NCI-H446 (cell line): ENCODE measurements around the gene ZFP91.

Experiments
- DNase-seq, 2 experiments: peaks; one replicate each; lab custom pipeline; 2025; lab: John Stamatoyannopoulos, UW

The ZFP91 gene

GRCh38 chr11:58586998-58587397 is 8.1 kb downstream of the ZFP91 start:
- DNase-seq, result no peak

DNA sequence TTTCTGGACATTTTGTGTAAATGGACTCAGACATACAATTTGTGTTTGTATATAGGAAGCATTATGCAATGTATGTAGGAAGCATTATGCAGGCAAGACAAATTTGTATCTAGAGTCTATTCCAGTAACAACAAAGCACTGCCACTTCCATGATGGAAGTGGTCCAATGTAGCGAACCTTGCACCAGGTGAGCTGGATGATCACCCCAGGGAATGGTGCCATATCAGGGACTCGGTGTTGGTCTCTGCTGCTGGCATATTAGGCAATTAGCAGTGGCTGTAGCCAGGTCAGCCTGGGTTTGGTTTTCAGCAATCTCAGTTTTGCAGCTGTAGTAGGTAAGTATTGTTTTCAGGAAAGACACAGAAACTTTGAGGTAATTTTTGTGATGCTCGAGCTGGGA is 12.8 kb downstream of the ZFP91 start:
- no peak for DNase-seq

GRCh38 chr11:58592760-58593472 is 14.1 kb downstream of the ZFP91 start:
- no peak for DNase-seq

DNA sequence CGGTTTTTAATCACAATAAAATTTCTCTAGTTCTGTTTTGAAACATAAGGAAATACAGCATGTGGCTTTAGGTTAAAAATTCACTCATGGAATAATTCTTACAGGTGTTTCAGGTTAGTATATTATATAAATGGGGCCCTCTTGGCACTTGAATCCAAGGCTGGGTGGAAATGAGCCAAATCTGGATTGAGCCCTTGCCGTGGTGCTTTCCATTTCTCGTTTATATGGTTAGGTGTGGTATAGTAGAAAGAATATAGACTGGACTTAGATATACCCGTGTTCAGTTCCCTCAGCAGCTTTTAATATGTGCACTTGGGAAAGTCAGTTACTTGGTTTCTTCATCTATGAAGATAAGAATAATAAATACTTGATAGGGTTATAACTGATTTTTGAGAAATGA is 16.0 kb downstream of the ZFP91 start:
- no peak for DNase-seq

- no peak for DNase-seq
Measured at GRCh38 chr11:58596621-58597020, 17.8 kb downstream of the ZFP91 start.

DNA sequence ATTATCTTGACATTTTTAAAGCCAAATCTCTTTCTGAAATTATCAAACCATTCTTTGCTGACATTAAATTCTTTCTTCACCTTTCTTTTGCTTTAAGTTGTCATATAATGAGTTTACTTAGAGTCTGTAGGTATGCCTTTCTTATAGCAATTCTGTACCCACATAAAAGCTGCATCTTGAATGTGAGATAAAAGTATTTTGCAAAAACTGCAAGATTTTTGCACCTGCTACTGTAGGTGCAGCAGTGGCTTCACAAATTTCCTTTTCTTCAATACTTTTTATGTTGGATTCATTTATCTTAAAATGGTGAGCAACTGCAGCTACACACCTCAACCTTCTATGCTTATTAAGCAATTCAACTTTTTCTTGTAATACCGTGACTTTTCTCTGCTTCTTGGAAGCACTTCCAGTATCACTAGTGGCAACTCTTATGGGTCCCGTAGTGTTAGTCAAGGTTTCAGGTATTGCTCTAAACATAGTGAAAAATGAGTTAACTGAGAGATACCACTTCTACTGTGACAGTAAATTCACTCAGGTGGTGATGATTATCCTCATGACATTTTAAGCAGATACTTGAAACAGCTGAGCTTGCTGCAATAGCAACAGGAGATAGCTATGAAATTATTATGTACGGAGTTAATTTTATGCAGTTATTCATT is 18.8 kb downstream of the ZFP91 start:
- no peak for DNase-seq

GRCh38 chr11:58600510-58600909 is 21.6 kb downstream of the ZFP91 start:
- DNase-seq, result no peak

DNA sequence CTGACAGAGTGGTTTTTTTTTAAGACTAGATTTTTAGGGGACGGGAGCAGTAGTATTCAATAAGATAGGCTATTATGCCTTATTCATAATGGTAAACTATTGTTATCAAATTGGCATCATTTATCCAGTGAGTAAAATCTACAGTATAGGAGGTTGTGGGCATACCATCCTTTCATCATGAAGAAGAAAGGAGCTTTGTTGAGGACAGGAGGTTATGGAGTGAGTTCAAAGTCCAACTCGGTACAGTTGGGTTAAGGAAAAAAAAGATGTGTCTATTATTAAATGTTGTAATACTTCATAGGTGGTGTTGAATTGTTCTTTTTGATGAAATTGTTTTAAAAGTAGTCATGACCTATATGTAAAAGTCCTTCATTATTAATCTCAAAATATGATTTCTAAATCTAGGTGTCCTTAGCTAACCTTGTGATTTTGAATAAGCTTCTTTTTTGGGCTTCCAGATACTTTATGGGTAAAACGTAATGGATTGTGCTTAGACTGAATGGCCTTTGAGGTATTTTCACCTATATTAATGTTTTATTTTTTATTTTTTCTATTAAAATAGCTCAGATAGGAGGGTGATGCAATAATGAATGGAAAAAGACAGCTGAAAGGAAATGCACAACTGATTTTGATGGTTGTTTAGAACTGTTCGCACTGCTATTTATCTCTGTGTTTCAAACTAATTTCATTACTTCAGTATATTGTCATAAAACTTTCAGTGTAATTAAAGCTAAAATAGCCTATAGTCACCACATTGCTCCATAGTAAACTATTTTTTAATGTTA is 28.3 kb downstream of the ZFP91 start:
- no peak for DNase-seq

- DNase-seq, result no peak
Measured at GRCh38 chr11:58608331-58608730, 29.5 kb downstream of the ZFP91 start.

DNA sequence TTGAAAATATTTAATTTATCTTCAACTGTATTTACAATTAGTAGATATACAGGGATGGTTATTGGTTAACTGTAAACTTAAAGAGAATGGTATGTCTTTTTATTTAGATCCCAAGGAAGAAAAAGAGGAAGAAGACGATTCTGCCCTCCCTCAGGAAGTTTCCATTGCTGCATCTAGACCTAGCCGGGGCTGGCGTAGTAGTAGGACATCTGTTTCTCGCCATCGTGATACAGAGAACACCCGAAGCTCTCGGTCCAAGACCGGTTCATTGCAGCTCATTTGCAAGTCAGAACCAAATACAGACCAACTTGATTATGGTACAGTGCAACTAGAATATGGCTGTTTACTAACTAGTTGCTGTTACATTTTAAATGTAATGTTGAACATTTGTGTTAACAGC is 30.9 kb downstream of the ZFP91 start:
- DNase-seq, result no peak

GRCh38 chr11:58613228-58613627 is 34.4 kb downstream of the ZFP91 start:
- DNase-seq, result no peak

- DNase-seq, result no peak
Measured at GRCh38 chr11:58615559-58615958, 36.7 kb downstream of the ZFP91 start.

DNA sequence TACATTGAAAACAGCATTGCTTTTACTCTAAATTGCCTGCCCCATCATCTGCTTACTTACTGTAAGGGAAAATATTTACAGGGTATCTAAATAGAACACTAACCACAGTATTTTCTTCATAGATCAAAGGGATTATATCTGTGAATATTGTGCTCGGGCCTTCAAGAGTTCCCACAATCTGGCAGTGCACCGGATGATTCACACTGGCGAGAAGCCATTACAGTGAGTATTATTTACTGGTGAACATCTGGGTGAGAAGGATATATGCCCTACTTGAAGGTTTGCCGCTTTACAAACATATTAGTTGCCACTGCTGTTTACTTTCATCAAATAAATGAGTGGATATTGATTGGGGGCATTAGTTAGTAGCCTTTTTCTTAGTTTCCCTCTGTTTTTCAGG is 37.7 kb downstream of the ZFP91 start:
- DNase-seq, result peak in 1 of 2 experiments; percentile 51

GRCh38 chr11:58617976-58618557 is 39.2 kb downstream of the ZFP91 start:
- DNase-seq, result no peak

- no peak for DNase-seq
Measured at GRCh38 chr11:58621586-58622262, 42.9 kb downstream of the ZFP91 start.

DNA sequence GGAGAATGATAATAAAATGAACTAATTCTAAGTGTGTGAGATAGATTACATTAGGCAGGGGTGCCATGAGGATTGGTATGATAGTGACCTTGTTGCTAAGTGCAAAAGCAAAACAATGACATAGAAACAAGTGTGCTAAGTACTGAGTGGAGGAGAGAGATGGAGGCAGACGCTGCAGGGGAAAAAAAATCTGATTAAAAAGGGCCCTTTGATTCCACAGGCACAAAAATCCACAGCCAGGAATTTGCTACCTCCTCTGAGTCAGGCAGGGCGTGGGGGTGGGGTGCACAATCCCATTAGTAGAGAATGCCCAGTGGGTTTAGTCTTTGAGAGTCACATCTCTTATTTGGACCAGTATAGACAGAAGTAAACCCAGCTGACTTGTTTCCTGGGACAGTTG is 43.5 kb downstream of the ZFP91 start, which contains the start of gene CNTF:
Gene CNTF, plus strand, starts transcription at position 322 of the 400 bp plus-strand sequence. CDS start 88 bp downstream, outside the sequence.
- no peak for DNase-seq

GRCh38 chr11:58625086-58625485 is 46.2 kb downstream of the ZFP91 start:
- no peak for DNase-seq

GRCh38 chr11:58625826-58626460 is 47.1 kb downstream of the ZFP91 start:
- no peak for DNase-seq

GRCh38 chr11:58626934-58627483 is 48.1 kb downstream of the ZFP91 start:
- no peak for DNase-seq

DNA sequence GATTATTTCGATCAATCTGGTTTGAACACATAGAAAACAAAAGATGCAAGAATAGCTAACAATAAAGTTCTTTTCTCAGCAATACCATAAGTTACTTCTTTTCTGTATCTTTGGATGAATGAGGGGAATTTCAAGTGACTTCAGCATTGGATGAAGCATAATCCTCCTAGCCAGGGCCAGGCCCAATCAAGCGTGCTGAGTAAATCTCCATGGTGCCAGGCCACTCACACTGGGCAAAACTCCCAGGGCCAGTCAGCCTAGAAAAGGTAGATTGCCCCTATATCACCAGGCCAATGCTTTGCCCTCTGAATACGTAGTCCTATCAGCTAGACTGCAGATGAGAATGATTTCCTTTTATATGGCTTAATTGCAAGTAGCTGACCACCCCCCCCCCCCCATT is 49.6 kb downstream of the ZFP91 start:
- no peak for DNase-seq

GRCh38 chr11:58629857-58630256 is 51.0 kb downstream of the ZFP91 start:
- peak in 1 of 2 experiments; percentile 45 for DNase-seq
